A549 (cell line): ENCODE results near the gene TBC1D22A. TPM values are rescaled to one million over a fixed set of nuclear protein-coding genes. Genes with fewer than 3 reads are reported as not detected.
A peak's percentile ranks its signal among the peaks of the same experiment; 100 is the strongest.

ENCODE experiments used
- ATAC-seq, 2 experiments: fragments of 200-7000 bp in 1 of 2; fragments of >200 bp in 1 of 2; cut with Nextera tagmentation in 1 of 2; cut with Tn5 transposase in 1 of 2; 3 replicates each; pipeline versions ENCODE4 v1.8.0 to v1.9.1; 2018 to 2020; ENCODE audit warnings: mild to moderate bottlenecking in 1 of 2, moderate library complexity in 1 of 2
- CTCF ChIA-PET: fragments of 300-600 bp; sonication (Branson Sonifier 250); formaldehyde crosslinking; extraction: SDS; loops from one replicate; lab custom pipeline; 2021; ENCODE audit warnings: antibody characterized with exemption, inconsistent platforms; lab: Yijun Ruan, JAX
- POLR2A ChIA-PET: fragments of 350-600 bp; formaldehyde crosslinking; extraction: SDS; loops from one replicate; lab custom pipeline; 2021; ENCODE audit warnings: antibody characterized with exemption, inconsistent platforms; lab: Yijun Ruan, JAX
- DNase-seq, 2 experiments: peaks; one replicate each; pipeline versions ENCODE4 v3.0.0 to v3.0.0-alpha.2; 2011 to 2016; ENCODE audit warnings: low read depth in 1 of 2, low spot score in 1 of 2
- FAIRE-seq: peaks from 2 replicates; lab custom pipeline; 2011; peaks lifted over from hg19 to GRCh38; lab: Jason Lieb, UNC
- H3K27ac ChIP-seq, 2 experiments: fragments of >200 bp; sonication (Bioruptor Twin); formaldehyde crosslinking; 3 replicates each; pipeline ENCODE4 v1.5.1; 2016 to 2017
- H3K4me1 ChIP-seq: fragments of >200 bp; sonication (Bioruptor Twin); formaldehyde crosslinking; 3 replicates; pipeline ENCODE4 v1.6.1; 2016
- H3K4me2 ChIP-seq: fragments of >200 bp; sonication (Bioruptor Twin); formaldehyde crosslinking; 3 replicates; pipeline ENCODE4 v1.6.1; 2016
- H3K4me3 ChIP-seq: fragments of >200 bp; sonication (Bioruptor Twin); formaldehyde crosslinking; 3 replicates; pipeline ENCODE4 v1.5.1; 2016
- H3K9me3 ChIP-seq: fragments of >200 bp; sonication (Bioruptor Twin); formaldehyde crosslinking; 3 replicates; pipeline ENCODE4 v1.6.1; 2016
- BCL3 ChIP-seq: fragments of >200 bp; sonication (Bioruptor Twin); formaldehyde crosslinking; IDR thresholded peaks from 3 replicates; pipeline ENCODE4 v1.6.1; 2016
- CBX2 ChIP-seq: fragments of 200-600 bp; sonication (generic); IDR thresholded peaks from 2 replicates; pipeline ENCODE4 v1.6.1; 2016; ENCODE audit warnings: low read depth, mild to moderate bottlenecking, borderline replicate concordance
- CBX8 ChIP-seq: fragments of 200-600 bp; sonication (generic); IDR thresholded peaks from 2 replicates; pipeline ENCODE4 v1.6.1; 2016
- CHD2 ChIP-seq: fragments of 150-350 bp; IDR thresholded peaks from 2 replicates; pipeline ENCODE4 v1.6.1; 2014; ENCODE audit warnings: low read length; ENCODE audit not compliant: partially characterized antibody
- CHD4 ChIP-seq: fragments of 200-600 bp; sonication (generic); IDR thresholded peaks from 2 replicates; pipeline ENCODE4 v1.6.1; 2016; ENCODE audit warnings: antibody characterized with exemption, mild to moderate bottlenecking, borderline replicate concordance
- E2F6 ChIP-seq: IDR thresholded peaks from 2 replicates; pipeline ENCODE4 v1.6.1; 2012; ENCODE audit warnings: low read depth, borderline replicate concordance
- ELK1 ChIP-seq: fragments of 150-350 bp; IDR thresholded peaks from 2 replicates; pipeline ENCODE4 v1.6.1; 2014; ENCODE audit warnings: low read depth, mild to moderate bottlenecking, low read length
- EP300 ChIP-seq, 2 experiments: fragments of >200 bp; sonication (Bioruptor Twin); formaldehyde crosslinking; IDR thresholded peaks; 2 replicates in 1 of 2; 3 replicates in 1 of 2; pipeline ENCODE4 v1.6.1; 2016 to 2017
- ESRRA ChIP-seq: fragments of 150-350 bp; IDR thresholded peaks from 2 replicates; pipeline ENCODE4 v1.6.1; 2014; ENCODE audit warnings: mild to moderate bottlenecking, low read length, borderline replicate concordance
- FOSL2 ChIP-seq, 2 experiments: fragments of 450-650 bp in 1 of 2; fragments of >200 bp in 1 of 2; sonication (Bioruptor Twin) in 1 of 2; formaldehyde crosslinking; IDR thresholded peaks; 2 replicates each; pipeline versions ENCODE4 v1.5.0 to v1.6.1; 2016 to 2020; ENCODE audit warnings: mild to moderate bottlenecking in 1 of 2, moderate library complexity in 1 of 2
- HEYL ChIP-seq: fragments of 250-450 bp; sonication (Bioruptor Pico); IDR thresholded peaks from 2 replicates; pipeline ENCODE4 v1.8.0; 2021; ENCODE audit warnings: mild to moderate bottlenecking, moderate library complexity
- HOXA7 ChIP-seq: fragments of 250-450 bp; sonication (Bioruptor Pico); IDR thresholded peaks from 2 replicates; pipeline ENCODE4 v1.5.0; 2020; ENCODE audit warnings: mild to moderate bottlenecking, moderate library complexity
- MAX ChIP-seq: IDR thresholded peaks from 2 replicates; pipeline ENCODE4 v1.6.1; 2012
- MAZ ChIP-seq: fragments of 150-350 bp; IDR thresholded peaks from 2 replicates; pipeline ENCODE4 v1.6.1; 2014; ENCODE audit warnings: antibody characterized with exemption, low read depth, low read length, borderline replicate concordance
- NFE2L2 ChIP-seq: fragments of 150-350 bp; conservative IDR thresholded peaks from 2 replicates; pipeline ENCODE4 v1.6.1; 2014; ENCODE audit warnings: low read length
- PHF8 ChIP-seq: fragments of 200-600 bp; sonication (generic); IDR thresholded peaks from 2 replicates; pipeline ENCODE4 v1.6.1; 2016; ENCODE audit warnings: low read depth, mild to moderate bottlenecking, antibody characterized with exemption, moderate library complexity, borderline replicate concordance
- POLR2A ChIP-seq: IDR thresholded peaks from 2 replicates; pipeline ENCODE4 v1.6.1; 2012; ENCODE audit warnings: mild to moderate bottlenecking, low read length
- RARB ChIP-seq: fragments of 250-450 bp; sonication (Bioruptor Pico); IDR thresholded peaks from 2 replicates; pipeline ENCODE4 v1.8.0; 2021; ENCODE audit warnings: mild to moderate bottlenecking, moderate library complexity
- RFX5 ChIP-seq: fragments of 450-650 bp; IDR thresholded peaks from 2 replicates; pipeline ENCODE4 v1.7.1; 2014; ENCODE audit warnings: antibody characterized with exemption, mild to moderate bottlenecking, moderate library complexity
- RNF2 ChIP-seq: fragments of 200-600 bp; sonication (generic); IDR thresholded peaks from 2 replicates; pipeline ENCODE4 v1.6.1; 2016; ENCODE audit warnings: low read depth, mild to moderate bottlenecking, antibody characterized with exemption, moderate library complexity, borderline replicate concordance
- ZC3H11A ChIP-seq: fragments of 450-650 bp; IDR thresholded peaks from 2 replicates; pipeline ENCODE4 v1.6.1; 2014; ENCODE audit warnings: antibody characterized with exemption, mild to moderate bottlenecking
- ZFP36 ChIP-seq: fragments of 450-650 bp; IDR thresholded peaks from 2 replicates; pipeline ENCODE4 v1.6.1; 2014; ENCODE audit warnings: borderline replicate concordance; ENCODE audit not compliant: partially characterized antibody
- WGBS: methylation state at CpG from one replicate; pipeline ENCODE4 v1.1.6; 2017; ENCODE audit errors: missing lambda C conversion rate; 5-methylcytosine and 5-hydroxymethylcytosine counted together
- polyA plus RNA-seq, 4 experiments: library from polyadenylated mRNA; depleted of rRNA in 3 of 4; stranded (reverse); fragments of >200 nt; fragmentation: RNase III in 1 of 4; extraction: RNeasy Plus Mini Kit Qiagen cat#74134 plus additional on column Dnase treatment in 1 of 4; gene quantifications; 2 replicates in 3 of 4; 3 replicates in 1 of 4; pipeline ENCODE4 v1.2.3, GENCODE V29; 2011 to 2017
- TF ChIP-seq, protein P1 (sequence below): fragments of 200-600 bp; sonication (generic); IDR thresholded peaks from 2 replicates; pipeline ENCODE4 v1.6.1; 2016; ENCODE audit warnings: antibody characterized with exemption, mild to moderate bottlenecking, moderate library complexity
- TF ChIP-seq, protein P2 (sequence below): fragments of 250-450 bp; sonication (Bioruptor Pico); IDR thresholded peaks from 2 replicates; pipeline ENCODE4 v1.5.0; 2021; ENCODE audit warnings: mild to moderate bottlenecking, moderate library complexity, borderline replicate concordance

Gene TBC1D22A
- polyA plus RNA-seq, 2 of the 4 experiments (the other 2 are of a cell fraction) = 8.9 to 10.8 TPM

GRCh38 chr22:46798366-46799350, 36.2 kb downstream of the TBC1D22A start (continued):
- TF ChIP-seq ELK1 (no peak), ZFP36 (no peak), EP300 (IDR thresholded peaks at IDR 0.05) (no peak), MAX (peak; percentile 48; the same call in 1 of the 2 replicates), HOXA7 (no peak), HEYL (no peak), MAZ (no peak), RARB (CRISPR knock-in tag) (no peak), PHF8 (no peak), RNF2 (no peak), FOSL2 (IDR thresholded peaks at IDR 0.05) (no peak), FOSL2 (CRISPR knock-in tag; IDR thresholded peaks at IDR 0.05) (no peak), CHD4 (no peak), ZC3H11A (no peak), E2F6 (no peak)
- TF ChIP-seq, protein P1, sequence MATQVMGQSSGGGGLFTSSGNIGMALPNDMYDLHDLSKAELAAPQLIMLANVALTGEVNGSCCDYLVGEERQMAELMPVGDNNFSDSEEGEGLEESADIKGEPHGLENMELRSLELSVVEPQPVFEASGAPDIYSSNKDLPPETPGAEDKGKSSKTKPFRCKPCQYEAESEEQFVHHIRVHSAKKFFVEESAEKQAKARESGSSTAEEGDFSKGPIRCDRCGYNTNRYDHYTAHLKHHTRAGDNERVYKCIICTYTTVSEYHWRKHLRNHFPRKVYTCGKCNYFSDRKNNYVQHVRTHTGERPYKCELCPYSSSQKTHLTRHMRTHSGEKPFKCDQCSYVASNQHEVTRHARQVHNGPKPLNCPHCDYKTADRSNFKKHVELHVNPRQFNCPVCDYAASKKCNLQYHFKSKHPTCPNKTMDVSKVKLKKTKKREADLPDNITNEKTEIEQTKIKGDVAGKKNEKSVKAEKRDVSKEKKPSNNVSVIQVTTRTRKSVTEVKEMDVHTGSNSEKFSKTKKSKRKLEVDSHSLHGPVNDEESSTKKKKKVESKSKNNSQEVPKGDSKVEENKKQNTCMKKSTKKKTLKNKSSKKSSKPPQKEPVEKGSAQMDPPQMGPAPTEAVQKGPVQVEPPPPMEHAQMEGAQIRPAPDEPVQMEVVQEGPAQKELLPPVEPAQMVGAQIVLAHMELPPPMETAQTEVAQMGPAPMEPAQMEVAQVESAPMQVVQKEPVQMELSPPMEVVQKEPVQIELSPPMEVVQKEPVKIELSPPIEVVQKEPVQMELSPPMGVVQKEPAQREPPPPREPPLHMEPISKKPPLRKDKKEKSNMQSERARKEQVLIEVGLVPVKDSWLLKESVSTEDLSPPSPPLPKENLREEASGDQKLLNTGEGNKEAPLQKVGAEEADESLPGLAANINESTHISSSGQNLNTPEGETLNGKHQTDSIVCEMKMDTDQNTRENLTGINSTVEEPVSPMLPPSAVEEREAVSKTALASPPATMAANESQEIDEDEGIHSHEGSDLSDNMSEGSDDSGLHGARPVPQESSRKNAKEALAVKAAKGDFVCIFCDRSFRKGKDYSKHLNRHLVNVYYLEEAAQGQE = no peak
- TF ChIP-seq, protein P2, sequence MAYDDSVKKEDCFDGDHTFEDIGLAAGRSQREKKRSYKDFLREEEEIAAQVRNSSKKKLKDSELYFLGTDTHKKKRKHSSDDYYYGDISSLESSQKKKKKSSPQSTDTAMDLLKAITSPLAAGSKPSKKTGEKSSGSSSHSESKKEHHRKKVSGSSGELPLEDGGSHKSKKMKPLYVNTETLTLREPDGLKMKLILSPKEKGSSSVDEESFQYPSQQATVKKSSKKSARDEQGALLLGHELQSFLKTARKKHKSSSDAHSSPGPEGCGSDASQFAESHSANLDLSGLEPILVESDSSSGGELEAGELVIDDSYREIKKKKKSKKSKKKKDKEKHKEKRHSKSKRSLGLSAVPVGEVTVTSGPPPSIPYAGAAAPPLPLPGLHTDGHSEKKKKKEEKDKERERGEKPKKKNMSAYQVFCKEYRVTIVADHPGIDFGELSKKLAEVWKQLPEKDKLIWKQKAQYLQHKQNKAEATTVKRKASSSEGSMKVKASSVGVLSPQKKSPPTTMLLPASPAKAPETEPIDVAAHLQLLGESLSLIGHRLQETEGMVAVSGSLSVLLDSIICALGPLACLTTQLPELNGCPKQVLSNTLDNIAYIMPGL = no peak

GRCh38 chr22:46799626-46800025, 37.2 kb downstream of the TBC1D22A start:
- CTCF ChIA-PET = interaction anchor here (0.8 to 3.1 kb wide), 7 partner anchors 8 to 61 kb away, joined by 4 to 19 read pairs (median 7); partner anchors contain the start of gene CERK
- no peak for FAIRE-seq
- no peak for ATAC-seq
- Histone ChIP-seq H3K9me3 (no peaks in the 10 kb centered on the region), H3K27ac (no peak overlapping the region), H3K4me1 (peaks cover 6% of the 10 kb centered on the region; the same call in 2 of the 3 replicates), H3K4me3 (no peak overlapping the region), H3K4me2 (no peak overlapping the region)
- POLR2A ChIA-PET = no interaction called here
- TF ChIP-seq MAX (no peak), CHD2 (no peak), RARB (CRISPR knock-in tag) (no peak), ZFP36 (no peak), BCL3 (no peak), ESRRA (no peak), ELK1 (no peak), NFE2L2 (no peak), POLR2A (no peak), RFX5 (no peak), CBX2 (no peak), CBX8 (no peak), E2F6 (no peak), ZC3H11A (no peak)
- no peak for DNase-seq
- 98% methylated on average over 11 of the region's 11 CpGs for WGBS
